SK-N-DZ (cell line): ENCODE results near the gene PLPPR1.

Experiments
- small RNA-seq, 2 experiments: library from RNA; depleted of rRNA; stranded (forward); fragments of <200 nt; gene quantifications; one replicate each; pipeline ENCODE3, GENCODE V24; 2014

PLPPR1 gene

Small RNA genes lying within 50 kb of the gene (small RNA-seq; reads per million reads assigned to genes)
- 0 reads per million in 2 experiments for gene RF00322
